K562 (cell line): Measurements from ENCODE around the gene FPR1. TPM values are rescaled to one million over a fixed set of nuclear protein-coding genes. Genes with fewer than 3 reads are reported as not detected.

Experiments used
- CBX2 ChIP-seq: fragments of 200-600 bp; sonication (generic); IDR thresholded peaks from one replicate; pipeline ENCODE4 v1.6.1; 2012; ENCODE audit warnings: mild to moderate bottlenecking, low read length, inconsistent platforms; ENCODE audit not compliant: insufficient read depth, poor library complexity, severe bottlenecking
- CXXC5 ChIP-seq: fragments of 250-450 bp; sonication (Bioruptor Pico); IDR thresholded peaks from 2 replicates; pipeline ENCODE4 v1.8.0; 2022; ENCODE audit warnings: inconsistent platforms, mild to moderate bottlenecking, moderate library complexity
- ESRRA ChIP-seq: fragments of 450-650 bp; IDR thresholded peaks from 2 replicates; pipeline ENCODE4 v1.6.1; 2014; ENCODE audit warnings: low read depth, mild to moderate bottlenecking, moderate library complexity, borderline replicate concordance
- GABPB1 ChIP-seq: sonication (generic); formaldehyde crosslinking; IDR thresholded peaks from 2 replicates; pipeline ENCODE4 v1.8.0; 2022; ENCODE audit warnings: mild to moderate bottlenecking, missing genetic modification reagents
- HNRNPH1 ChIP-seq: fragments of 200-400 bp; formaldehyde crosslinking; optimal IDR thresholded peaks from 2 replicates; pipeline ENCODE3; 2017; ENCODE audit warnings: low read depth, mild to moderate bottlenecking, low read length, moderate library complexity
- KLF13 ChIP-seq: fragments of 450-650 bp; IDR thresholded peaks from 2 replicates; pipeline ENCODE4 v1.6.1; 2016; ENCODE audit warnings: missing genetic modification characterization, low read depth, mild to moderate bottlenecking, missing compliant biosample characterization, moderate library complexity, borderline replicate concordance
- MAFK ChIP-seq: IDR thresholded peaks from 2 replicates; pipeline ENCODE4 v1.6.1; 2011; ENCODE audit warnings: low read length, improper control_type of control experiment
- MCM2 ChIP-seq: fragments of 450-650 bp; IDR thresholded peaks from 2 replicates; pipeline ENCODE4 v1.6.1; 2017; ENCODE audit warnings: low read depth, mild to moderate bottlenecking
- MCM5 ChIP-seq: fragments of 450-650 bp; IDR thresholded peaks from 2 replicates; pipeline ENCODE4 v1.6.1; 2016; ENCODE audit warnings: low read depth
- MEIS2 ChIP-seq: fragments of 450-650 bp; IDR thresholded peaks from 2 replicates; pipeline ENCODE4 v1.6.1; 2014; ENCODE audit warnings: mild to moderate bottlenecking; ENCODE audit not compliant: partially characterized antibody
- NONO ChIP-seq, 2 experiments: fragments of 200-400 bp in 1 of 2; fragments of 450-650 bp in 1 of 2; formaldehyde crosslinking in 1 of 2; IDR thresholded peaks; 2 replicates each; pipeline ENCODE4 v1.6.1; 2017; ENCODE audit warnings: low read depth in 2 of 2, mild to moderate bottlenecking in 2 of 2, moderate library complexity in 2 of 2, low read length in 1 of 2
- POLR2B ChIP-seq: fragments of 450-650 bp; IDR thresholded peaks from 2 replicates; pipeline ENCODE4 v1.6.1; 2018; ENCODE audit warnings: low read depth; ENCODE audit not compliant: partially characterized antibody
- SNAPC5 ChIP-seq: fragments of 250-450 bp; sonication (Bioruptor Pico); IDR thresholded peaks from 2 replicates; pipeline ENCODE4 v1.8.0; 2021; ENCODE audit warnings: moderate library complexity, mild to moderate bottlenecking, inconsistent platforms
- SRSF1 ChIP-seq: fragments of 200-400 bp; formaldehyde crosslinking; IDR thresholded peaks from 2 replicates; pipeline ENCODE4 v1.6.1; 2017; ENCODE audit warnings: mild to moderate bottlenecking, low read depth, low read length, moderate library complexity
- SRSF9 ChIP-seq: fragments of 200-400 bp; formaldehyde crosslinking; IDR thresholded peaks from 2 replicates; pipeline ENCODE4 v1.6.1; 2017; ENCODE audit warnings: low read depth, low read length, borderline replicate concordance
- STAG1 ChIP-seq: sonication (generic); formaldehyde crosslinking; IDR thresholded peaks from 2 replicates; pipeline ENCODE4 v1.5.0; 2020; ENCODE audit warnings: missing genetic modification reagents, borderline replicate concordance
- TSHZ1 ChIP-seq: fragments of 250-450 bp; sonication (Bioruptor Pico); IDR thresholded peaks from 2 replicates; pipeline ENCODE4 v1.4.0; 2020; ENCODE audit warnings: mild to moderate bottlenecking, moderate library complexity
- XRCC4 ChIP-seq: IDR thresholded peaks from one replicate; pipeline ENCODE4 v1.6.1; 2011; ENCODE audit not compliant: insufficient read depth, insufficient read length; ENCODE audit errors: extremely low read depth
- ZBED1 ChIP-seq: IDR thresholded peaks from 2 replicates; pipeline ENCODE4 v1.6.1; 2014
- ZFP36 ChIP-seq: fragments of 150-350 bp; IDR thresholded peaks from 2 replicates; pipeline ENCODE4 v1.6.1; 2018; ENCODE audit warnings: low read length, low read depth; ENCODE audit not compliant: partially characterized antibody
- ZNF140 ChIP-seq: fragments of 250-450 bp; sonication (Bioruptor Pico); IDR thresholded peaks from 2 replicates; pipeline ENCODE4 v1.8.0; 2021; ENCODE audit warnings: moderate library complexity, mild to moderate bottlenecking, inconsistent platforms
- ZNF239 ChIP-seq: fragments of 250-450 bp; sonication (Bioruptor Pico); IDR thresholded peaks from 2 replicates; pipeline ENCODE4 v1.4.0; 2020; ENCODE audit warnings: mild to moderate bottlenecking
- ZNF699 ChIP-seq: fragments of 250-450 bp; sonication (Bioruptor Pico); IDR thresholded peaks from 2 replicates; pipeline ENCODE4 v1.8.0; 2021; ENCODE audit warnings: mild to moderate bottlenecking, moderate library complexity; ENCODE audit not compliant: insufficient replicate concordance
- polyA plus RNA-seq, 8 experiments: library from polyadenylated mRNA; depleted of rRNA in 4 of 8; stranded (reverse) in 5 of 8; unstranded in 3 of 8; fragments of >200 nt; fragmentation: Nextera tagmentation in 2 of 8; fragmentation: Illumina TruSeq in 1 of 8; extraction: Ambion mirVana in 2 of 8; extraction: Trizol in 1 of 8; gene quantifications; 2 replicates each; pipeline versions ENCODE4 v1.2.1 to v1.2.3, GENCODE V29; 2011 to 2014; ENCODE audit warnings: inconsistent platforms in 1 of 8, missing spikeins in 1 of 8
- total RNA-seq, 7 experiments: library from RNA; depleted of rRNA in 6 of 7; stranded (reverse); fragments of >200 nt in 6 of 7; fragmentation: Illumina TruSeq in 2 of 7; extraction: Trizol in 2 of 7; gene quantifications; 2 replicates each; pipeline versions ENCODE4 v1.2.1 to v1.2.3, GENCODE V29; 2011 to 2021; ENCODE audit warnings: low replicate concordance in 1 of 7

The FPR1 gene
- total and polyA plus RNA-seq, 9 of the 15 experiments (the other 6 are each of a cell fraction or from before 2014, with no cell fraction given): 0.06 to 0.25 (median 0.14) TPM; not detected in 4

GRCh38 chr19:51796195-51796679 lies 44.6 kb upstream of the FPR1 start (continued):
- TF ChIP-seq CBX2 (no peak), ESRRA (peak; percentile 34; the same call in 1 of the 2 replicates), HNRNPH1 (no peak), MEIS2 (peak; percentile 62), GABPB1 (no peak), TSHZ1 (CRISPR knock-in tag) (no peak), MCM5 (no peak), MCM2 (no peak), CXXC5 (CRISPR knock-in tag) (peak; percentile 51), XRCC4 (no peak), SRSF1 (no peak), ZNF239 (0 out of 2 replicates have a peak, but pooled peaks have one; percentile 7), ZFP36 (no peak), ZNF140 (CRISPR knock-in tag) (no peak), MAFK (no peak), POLR2B (peak; percentile 26), SNAPC5 (CRISPR knock-in tag) (no peak), KLF13 (no peak), ZBED1 (0 out of 2 replicates have a peak, but pooled peaks have one; percentile 46), STAG1 (no peak), SRSF9 (no peak), ZNF699 (no peak), NONO (IDR thresholded peaks at IDR 0.05; ENCODE audit: low read depth in 2 of 2, low read length in 1 of 2) (no peak)
